Measurements from ENCODE around the gene ERCC6L2. TPM values are rescaled to one million over a fixed set of nuclear protein-coding genes. Genes with fewer than 3 reads are reported as not detected.

Gene ERCC6L2
- total RNA-seq, 1 donor, result 102 TPM

DNA sequence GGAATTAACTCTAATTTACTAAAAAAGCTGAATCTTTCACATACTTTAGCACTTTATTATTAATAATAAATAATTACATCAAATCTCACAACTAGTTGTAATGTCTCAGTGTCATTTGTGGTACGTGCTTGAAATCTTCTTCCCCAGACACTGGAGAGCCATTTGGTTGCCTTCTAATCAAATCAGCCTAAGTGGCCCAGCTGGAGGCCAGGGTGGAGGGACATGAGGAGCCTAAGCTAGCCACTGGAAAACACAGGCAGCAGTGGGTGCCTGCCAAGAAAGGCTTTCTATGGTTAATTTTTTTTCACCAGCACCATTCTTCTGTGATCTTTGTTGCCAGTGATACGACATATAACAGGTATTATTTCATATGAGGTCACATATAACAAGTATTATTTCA lies 117.0 kb downstream of the ERCC6L2 start:
- no peak overlapping the region for H3K4me3 ChIP-seq (ENCODE audit: low read depth, low read length)
- TF ChIP-seq CTCF (IDR thresholded peaks at IDR 0.05; ENCODE audit: insufficient read depth, low read depth, low read length), result no peak
- DNase-seq (ENCODE audit: low read depth), result no peak

DNA sequence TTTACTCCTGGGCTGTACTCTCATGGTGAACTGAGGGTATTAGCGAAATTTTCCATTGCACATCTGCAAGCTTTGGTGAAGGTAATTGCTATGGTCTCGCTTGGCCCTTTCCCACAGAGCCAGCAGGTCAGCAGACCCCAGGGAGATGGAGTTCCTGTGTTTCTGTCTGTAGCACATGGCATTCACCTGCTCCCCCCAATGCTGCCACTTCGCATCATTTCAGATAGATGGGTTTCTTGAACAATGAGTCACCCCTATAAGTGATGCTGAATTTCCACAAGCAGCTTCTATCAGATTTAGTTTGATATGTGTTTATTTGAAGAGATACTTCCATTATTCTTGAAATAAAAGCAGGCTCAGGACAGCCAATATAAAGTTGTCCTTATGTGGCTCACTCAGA lies 117.8 kb downstream of the ERCC6L2 start:
- no peak for TF ChIP-seq CTCF (IDR thresholded peaks at IDR 0.05; ENCODE audit: insufficient read depth, low read depth, low read length)
- no peak for DNase-seq (ENCODE audit: low read depth)
- H3K4me3 ChIP-seq (ENCODE audit: low read depth, low read length), result no peak overlapping the region

DNA sequence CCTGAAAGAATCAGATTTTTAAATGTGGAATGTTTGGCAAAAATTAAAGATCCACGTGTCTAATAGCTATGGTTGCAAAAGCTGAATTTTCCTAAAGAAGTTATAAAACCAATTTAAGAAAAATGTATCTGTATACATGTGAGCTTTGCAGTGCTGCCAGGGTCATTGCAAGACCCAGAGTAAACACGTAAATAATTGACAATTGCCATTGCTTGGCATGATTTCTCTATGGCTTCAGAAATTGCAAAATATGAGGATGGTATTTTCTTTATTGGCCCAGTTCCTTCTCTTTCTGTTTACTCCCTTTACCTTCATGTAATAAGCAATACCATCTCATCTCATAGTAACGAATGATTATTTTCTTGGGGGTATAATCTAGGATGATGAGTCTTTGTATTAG lies 123.9 kb downstream of the ERCC6L2 start:
- no peak for DNase-seq (ENCODE audit: low read depth)
- no peak overlapping the region for H3K4me3 ChIP-seq (ENCODE audit: low read depth, low read length)
- no peak for TF ChIP-seq CTCF (IDR thresholded peaks at IDR 0.05; ENCODE audit: insufficient read depth, low read depth, low read length)

DNA sequence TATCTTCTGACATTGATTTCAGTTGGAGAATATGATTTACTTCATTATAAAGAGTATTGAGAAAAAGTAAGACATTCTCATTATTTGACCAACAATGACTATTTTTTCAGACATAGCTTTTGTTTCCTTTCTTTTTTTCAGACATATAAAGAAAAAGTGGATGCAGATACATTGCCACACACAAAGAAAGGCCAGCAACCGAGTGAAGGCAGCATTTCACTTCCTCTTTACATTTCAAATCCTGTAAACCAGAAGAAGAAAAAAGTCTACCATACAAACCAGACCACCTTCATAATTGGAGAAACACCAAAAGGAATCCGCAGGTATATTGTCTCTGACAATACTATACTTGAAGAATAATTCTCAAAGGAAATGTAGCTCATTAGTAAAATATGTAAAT lies 128.9 kb downstream of the ERCC6L2 start:
- no peak overlapping the region for H3K4me3 ChIP-seq (ENCODE audit: low read depth, low read length)
- DNase-seq (ENCODE audit: low read depth), result no peak
- TF ChIP-seq CTCF (IDR thresholded peaks at IDR 0.05; ENCODE audit: insufficient read depth, low read depth, low read length), result no peak

DNA sequence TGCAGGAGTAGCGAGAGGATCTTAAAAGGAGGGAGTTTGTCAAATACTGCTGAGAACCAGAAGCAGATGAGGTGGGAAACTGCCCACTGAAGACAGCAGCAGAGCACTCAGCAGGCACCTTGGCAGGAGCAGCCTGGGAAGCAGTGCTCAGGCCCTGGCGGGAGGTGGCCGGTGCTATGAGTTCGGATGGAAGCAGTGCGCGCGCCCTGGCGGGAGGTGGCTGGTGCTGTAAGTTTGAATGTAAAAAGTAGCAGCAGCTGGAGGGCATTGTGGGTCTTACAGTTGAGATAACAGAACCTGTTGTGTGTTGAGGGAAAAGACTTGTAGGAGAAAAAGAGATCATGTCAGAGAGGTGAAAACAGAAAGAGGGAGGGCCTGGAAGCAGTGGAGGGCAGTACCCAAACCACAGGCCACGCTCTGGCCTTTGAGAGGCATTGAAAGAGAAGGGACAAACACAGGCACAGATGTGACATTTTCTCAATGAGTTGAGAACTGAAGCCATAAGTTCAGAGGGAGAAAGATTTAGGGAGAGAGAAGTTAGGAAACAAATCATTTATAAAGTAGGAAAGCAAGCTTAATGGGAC lies 130.9 kb downstream of the ERCC6L2 start:
- no peak for TF ChIP-seq CTCF (IDR thresholded peaks at IDR 0.05; ENCODE audit: insufficient read depth, low read depth, low read length)
- no peak for DNase-seq (ENCODE audit: low read depth)
- no peak overlapping the region for H3K4me3 ChIP-seq (ENCODE audit: low read depth, low read length)

- no peak for TF ChIP-seq CTCF (IDR thresholded peaks at IDR 0.05; ENCODE audit: insufficient read depth, low read depth, low read length)
- no peak overlapping the region for H3K4me3 ChIP-seq (ENCODE audit: low read depth, low read length)
- peak; percentile 14 for DNase-seq (ENCODE audit: low read depth)
These were observed 131.5 kb downstream of the ERCC6L2 start for GRCh38 chr9:96006961-96007360.
